ENCODE results near the gene GAS6.

Gene GAS6

DNA sequence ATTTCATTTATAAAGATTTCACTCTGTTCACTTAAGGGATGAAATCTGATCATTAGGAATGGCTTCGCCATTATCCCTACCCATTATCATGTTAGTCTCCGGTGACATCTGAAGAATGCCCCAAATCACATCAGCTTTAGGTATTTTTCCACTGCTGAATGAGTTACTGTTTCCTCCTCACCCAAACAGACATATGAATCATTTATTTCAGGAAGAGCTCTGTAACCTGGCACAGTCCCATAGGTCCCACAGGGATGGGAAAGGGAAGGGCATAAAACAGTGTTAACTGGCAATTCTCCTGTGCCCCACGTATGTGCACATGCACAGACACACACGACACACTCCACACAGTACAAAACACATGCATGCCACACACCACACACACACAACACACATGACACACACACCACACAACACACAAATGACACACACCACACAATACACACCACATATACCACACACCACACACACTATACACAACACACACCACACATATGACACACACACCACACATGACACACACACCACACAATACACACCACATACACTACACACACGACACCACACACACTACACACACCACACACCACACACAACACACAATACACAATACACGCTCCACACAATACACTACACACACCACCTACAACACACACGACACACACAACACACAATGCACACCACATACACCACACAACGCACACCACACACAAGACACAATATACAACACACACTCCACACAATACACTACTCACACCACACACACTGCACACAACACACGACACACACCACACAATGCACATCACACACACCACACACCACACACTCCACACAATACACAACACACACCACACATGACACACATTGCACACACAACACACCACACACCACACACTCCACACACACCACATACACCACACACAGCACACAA, 89.4 kb downstream of the GAS6 start:
- Histone ChIP-seq H2AFZ (ENCODE audit: low read depth, low read length, severe bottlenecking) (no peak overlapping the region), H4K20me1 (ENCODE audit: low read depth, low read length) (no peaks in the 10 kb centered on the region), H3K9me3 (ENCODE audit: insufficient read depth, low read length) (no peaks in the 10 kb centered on the region), H3F3A (ENCODE audit: insufficient read depth) (no peaks in the 10 kb centered on the region), H3K36me3 (ENCODE audit: low read length) (no peaks in the 10 kb centered on the region), H3K4me3 (ENCODE audit: insufficient read depth, low read length, poor library complexity, severe bottlenecking) (no peak overlapping the region), H3K27me3 (ENCODE audit: low read length) (no peaks in the 10 kb centered on the region), H3K4me2 (ENCODE audit: low read depth, low read length, poor library complexity, severe bottlenecking) (no peak overlapping the region), H3K27ac (ENCODE audit: low read depth, low read length) (no peak overlapping the region), H3K9me2 (replicated peaks; ENCODE audit: insufficient read depth, low read length) (no peaks in the 10 kb centered on the region), H3K9ac (ENCODE audit: low read length) (no peak overlapping the region), H3K79me2 (ENCODE audit: insufficient read depth, low read length) (no peaks in the 10 kb centered on the region)
- TF ChIP-seq, protein P1, sequence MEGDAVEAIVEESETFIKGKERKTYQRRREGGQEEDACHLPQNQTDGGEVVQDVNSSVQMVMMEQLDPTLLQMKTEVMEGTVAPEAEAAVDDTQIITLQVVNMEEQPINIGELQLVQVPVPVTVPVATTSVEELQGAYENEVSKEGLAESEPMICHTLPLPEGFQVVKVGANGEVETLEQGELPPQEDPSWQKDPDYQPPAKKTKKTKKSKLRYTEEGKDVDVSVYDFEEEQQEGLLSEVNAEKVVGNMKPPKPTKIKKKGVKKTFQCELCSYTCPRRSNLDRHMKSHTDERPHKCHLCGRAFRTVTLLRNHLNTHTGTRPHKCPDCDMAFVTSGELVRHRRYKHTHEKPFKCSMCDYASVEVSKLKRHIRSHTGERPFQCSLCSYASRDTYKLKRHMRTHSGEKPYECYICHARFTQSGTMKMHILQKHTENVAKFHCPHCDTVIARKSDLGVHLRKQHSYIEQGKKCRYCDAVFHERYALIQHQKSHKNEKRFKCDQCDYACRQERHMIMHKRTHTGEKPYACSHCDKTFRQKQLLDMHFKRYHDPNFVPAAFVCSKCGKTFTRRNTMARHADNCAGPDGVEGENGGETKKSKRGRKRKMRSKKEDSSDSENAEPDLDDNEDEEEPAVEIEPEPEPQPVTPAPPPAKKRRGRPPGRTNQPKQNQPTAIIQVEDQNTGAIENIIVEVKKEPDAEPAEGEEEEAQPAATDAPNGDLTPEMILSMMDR (IDR thresholded peaks at IDR 0.05; ENCODE audit: insufficient read depth, low read length, poor library complexity, severe bottlenecking) = no peak
- no peak for TF ChIP-seq EZH2phosphoT487 (conservative IDR thresholded peaks at IDR 0.05; ENCODE audit: low read length)

DNA sequence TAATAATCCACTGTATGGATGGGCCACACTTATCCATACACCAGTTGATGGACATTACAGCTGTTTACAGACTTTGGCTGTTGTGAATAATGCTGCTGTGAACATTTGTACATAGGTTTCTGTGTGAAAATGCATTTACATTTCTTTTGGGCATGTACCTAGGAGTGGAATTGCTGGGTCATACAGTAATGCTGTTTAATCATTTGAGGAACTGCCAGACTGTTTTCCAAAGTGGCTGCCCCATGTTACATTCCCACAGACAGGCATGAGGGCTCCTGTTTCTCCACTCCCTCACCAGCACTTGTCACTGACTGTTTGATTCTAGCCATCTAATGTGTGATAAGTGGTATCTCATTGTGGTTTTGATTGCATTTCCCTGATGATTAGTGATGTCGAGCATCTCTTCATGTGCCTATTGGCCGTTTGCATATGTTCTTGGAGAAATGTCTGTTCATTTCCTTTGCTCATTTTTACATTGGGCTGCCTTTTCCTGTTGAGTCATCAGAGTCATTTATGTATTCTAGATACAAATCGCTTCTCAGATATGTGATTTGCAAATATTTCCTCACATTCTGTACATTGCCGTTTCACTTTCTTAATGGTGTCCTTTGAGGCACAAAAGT, 92.1 kb downstream of the GAS6 start:
- Histone ChIP-seq H3K4me2 (ENCODE audit: low read depth, low read length, poor library complexity, severe bottlenecking) (no peak overlapping the region), H3F3A (ENCODE audit: insufficient read depth) (no peaks in the 10 kb centered on the region), H2AFZ (ENCODE audit: low read depth, low read length, severe bottlenecking) (no peak overlapping the region), H3K9ac (ENCODE audit: low read length) (no peak overlapping the region), H3K79me2 (ENCODE audit: insufficient read depth, low read length) (no peaks in the 10 kb centered on the region), H4K20me1 (ENCODE audit: low read depth, low read length) (no peaks in the 10 kb centered on the region), H3K27ac (ENCODE audit: low read depth, low read length) (no peak overlapping the region), H3K9me3 (ENCODE audit: insufficient read depth, low read length) (no peaks in the 10 kb centered on the region), H3K27me3 (ENCODE audit: low read length) (no peaks in the 10 kb centered on the region), H3K9me2 (replicated peaks; ENCODE audit: insufficient read depth, low read length) (no peaks in the 10 kb centered on the region), H3K36me3 (ENCODE audit: low read length) (no peaks in the 10 kb centered on the region), H3K4me3 (ENCODE audit: insufficient read depth, low read length, poor library complexity, severe bottlenecking) (no peak overlapping the region)
- TF ChIP-seq, protein P1 (IDR thresholded peaks at IDR 0.05; ENCODE audit: insufficient read depth, low read length, poor library complexity, severe bottlenecking) = no peak
- TF ChIP-seq EZH2phosphoT487 (conservative IDR thresholded peaks at IDR 0.05; ENCODE audit: low read length) = no peak

DNA sequence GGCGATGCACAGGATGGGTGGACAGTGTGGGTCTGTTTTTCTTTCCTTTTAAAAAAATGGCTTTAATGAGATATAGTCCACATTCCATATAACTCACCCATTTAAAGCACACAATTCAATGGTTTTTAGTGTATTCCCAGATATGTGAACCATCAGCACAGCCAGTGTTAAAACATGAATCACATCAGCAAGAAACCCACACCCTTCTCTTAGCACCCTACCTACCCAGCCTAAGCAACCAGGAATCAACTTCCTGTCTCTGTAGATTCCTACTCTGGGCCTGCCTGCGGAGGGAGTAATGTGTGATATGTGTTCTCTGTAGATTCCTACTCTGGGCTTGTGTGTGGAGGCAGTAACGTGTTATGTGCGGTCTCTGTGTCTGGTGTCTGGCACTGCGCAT, 92.9 kb downstream of the GAS6 start:
- TF ChIP-seq EZH2phosphoT487 (conservative IDR thresholded peaks at IDR 0.05; ENCODE audit: low read length) = no peak
- TF ChIP-seq, protein P1 (IDR thresholded peaks at IDR 0.05; ENCODE audit: insufficient read depth, low read length, poor library complexity, severe bottlenecking) = no peak
- Histone ChIP-seq H3K27me3 (ENCODE audit: low read length) (no peaks in the 10 kb centered on the region), H3K27ac (ENCODE audit: low read depth, low read length) (no peak overlapping the region), H3K9me3 (ENCODE audit: insufficient read depth, low read length) (no peaks in the 10 kb centered on the region), H2AFZ (ENCODE audit: low read depth, low read length, severe bottlenecking) (no peak overlapping the region), H3K79me2 (ENCODE audit: insufficient read depth, low read length) (no peaks in the 10 kb centered on the region), H4K20me1 (ENCODE audit: low read depth, low read length) (no peaks in the 10 kb centered on the region), H3K4me2 (ENCODE audit: low read depth, low read length, poor library complexity, severe bottlenecking) (no peak overlapping the region), H3K36me3 (ENCODE audit: low read length) (no peaks in the 10 kb centered on the region), H3K9me2 (replicated peaks; ENCODE audit: insufficient read depth, low read length) (no peaks in the 10 kb centered on the region), H3K4me3 (ENCODE audit: insufficient read depth, low read length, poor library complexity, severe bottlenecking) (no peak overlapping the region), H3K9ac (ENCODE audit: low read length) (no peak overlapping the region), H3F3A (ENCODE audit: insufficient read depth) (no peaks in the 10 kb centered on the region)

All from SU-DHL-6 (cell line).